A549 treated with CpdA at 1 μM for 4 hours (cell line): Measurements from ENCODE around the gene ART1. TPM values are rescaled to one million over a fixed set of nuclear protein-coding genes. Genes with fewer than 3 reads are reported as not detected.

ENCODE experiments used
- total RNA-seq: library from RNA; stranded (reverse); fragments of 200-300 nt; extraction: Qiagen RNA extraction; gene quantifications from 5 replicates; pipeline ENCODE4 v1.2.3, GENCODE V29; 2022; ENCODE audit warnings: low read depth

ART1 gene, protein sequence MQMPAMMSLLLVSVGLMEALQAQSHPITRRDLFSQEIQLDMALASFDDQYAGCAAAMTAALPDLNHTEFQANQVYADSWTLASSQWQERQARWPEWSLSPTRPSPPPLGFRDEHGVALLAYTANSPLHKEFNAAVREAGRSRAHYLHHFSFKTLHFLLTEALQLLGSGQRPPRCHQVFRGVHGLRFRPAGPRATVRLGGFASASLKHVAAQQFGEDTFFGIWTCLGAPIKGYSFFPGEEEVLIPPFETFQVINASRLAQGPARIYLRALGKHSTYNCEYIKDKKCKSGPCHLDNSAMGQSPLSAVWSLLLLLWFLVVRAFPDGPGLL
- not detected in 5 replicates for total RNA-seq

DNA sequence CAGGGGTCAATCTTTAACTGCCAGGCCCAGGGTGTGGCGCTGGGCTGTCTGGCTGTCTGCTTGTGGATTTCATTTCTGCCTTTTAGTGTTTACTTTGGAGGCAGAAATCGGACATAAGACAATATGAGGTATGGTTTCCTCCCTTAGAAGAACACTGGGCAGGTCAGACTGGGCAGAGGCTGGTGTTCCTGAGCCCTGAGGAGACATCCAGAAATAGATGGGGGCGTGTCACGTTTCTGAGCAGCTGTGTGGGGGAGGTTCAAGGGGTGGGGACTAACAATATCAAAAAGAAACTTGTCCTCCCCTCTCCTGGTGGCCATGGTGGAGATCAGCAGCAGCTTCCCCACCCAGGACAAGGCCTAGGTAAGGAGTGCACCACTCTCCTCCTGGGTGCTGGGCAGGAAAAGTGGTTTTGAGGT is at the start of gene ART1:
TSS of gene ART1 (plus strand) at position 312 of the 419 bp plus-strand sequence. CDS start 14,086 bp downstream, outside the sequence.

GRCh38 chr11:3641701-3642070 is 3.2 kb upstream of the ART1 start, which contains the start of gene ART5:
TSS of gene ART5 (minus strand) at chr11:3641992. CDS start at chr11:3641862, 130 bp downstream.

DNA sequence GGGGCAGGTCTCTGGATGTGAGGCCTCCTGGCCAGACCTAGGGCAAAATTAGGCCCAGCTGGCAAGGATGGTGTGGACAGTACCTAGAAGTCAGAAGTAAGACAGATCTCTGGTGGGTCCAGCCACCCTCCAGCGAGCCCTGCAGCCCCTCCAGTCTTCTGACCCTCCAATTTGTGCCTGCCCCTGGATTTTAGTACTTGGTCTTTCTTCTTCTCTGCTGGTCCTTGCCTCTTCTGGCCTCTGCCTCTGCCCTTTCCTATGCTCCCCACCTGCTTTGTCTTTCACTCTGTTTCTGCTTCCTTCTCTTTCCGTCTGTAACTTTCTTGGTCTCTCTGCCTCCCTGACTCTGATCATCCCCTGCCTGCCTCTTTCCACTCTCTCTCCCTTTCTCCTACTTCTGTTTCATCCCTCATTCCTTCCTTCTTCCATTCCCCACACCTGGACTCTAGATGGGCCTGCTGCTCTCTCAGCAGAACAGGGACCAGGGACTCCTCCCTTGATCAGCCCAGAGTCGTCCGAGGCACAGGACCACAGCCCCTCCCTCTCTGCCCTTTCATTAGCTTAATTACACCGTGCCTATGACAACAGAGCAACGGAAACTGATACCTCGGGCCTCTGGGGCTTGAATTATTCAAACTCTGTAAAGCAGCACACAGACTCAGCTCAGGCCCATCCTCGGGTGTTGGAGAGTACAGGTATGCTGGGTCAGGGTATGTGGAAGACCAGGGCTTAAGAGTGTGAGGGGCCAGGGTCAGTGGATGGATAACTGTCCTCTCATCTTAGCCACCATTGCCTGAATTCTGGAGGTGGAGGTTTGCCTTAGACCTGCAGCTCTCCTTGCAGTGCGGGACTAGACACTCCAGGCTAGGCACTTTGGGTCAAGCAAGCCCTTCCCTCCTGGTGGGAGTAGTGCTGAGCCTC is 26.7 kb downstream of the ART1 start, which contains the start of gene CHRNA10:
TSS of gene CHRNA10 (minus strand) at position 51 of the 921 bp plus-strand sequence. CDS start 72 bp downstream, outside the sequence.

Other genes with a start within 250 kb of the ART1 start
- 0.17 to 0.55 TPM (median 0.33 TPM) in 5 replicates for gene ART5, start 3.1 kb upstream of the ART1 start, total RNA-seq
- 0.52 to 1.5 TPM (median 1.1 TPM) in 5 replicates for gene CHRNA10, start 26.3 kb downstream of the ART1 start, total RNA-seq
- 60.8 to 73.1 TPM (median 67.4 TPM) in 5 replicates for gene NUP98, start 152.4 kb downstream of the ART1 start, total RNA-seq
- 17.6 to 22.7 TPM (median 21.5 TPM) in 5 replicates for gene PGAP2, start 163.4 kb downstream of the ART1 start, total RNA-seq
- 82.2 to 115 TPM (median 110 TPM) in 5 replicates for gene RHOG, start 195.8 kb downstream of the ART1 start, total RNA-seq
- gene STIM1, start 210.5 kb downstream of the ART1 start, total RNA-seq: 23.0 to 27.0 TPM (median 25.3 TPM) in 5 replicates